ENCODE measurements around the gene SYTL1. TPM values are rescaled to one million over a fixed set of nuclear protein-coding genes. Genes with fewer than 3 reads are reported as not detected.

Gene SYTL1
- total and polyA plus RNA-seq, 9 of the 15 experiments (the other 6 are each of a cell fraction or from before 2014, with no cell fraction given) = 0.04 to 9.3 (median 1.7) TPM

DNA sequence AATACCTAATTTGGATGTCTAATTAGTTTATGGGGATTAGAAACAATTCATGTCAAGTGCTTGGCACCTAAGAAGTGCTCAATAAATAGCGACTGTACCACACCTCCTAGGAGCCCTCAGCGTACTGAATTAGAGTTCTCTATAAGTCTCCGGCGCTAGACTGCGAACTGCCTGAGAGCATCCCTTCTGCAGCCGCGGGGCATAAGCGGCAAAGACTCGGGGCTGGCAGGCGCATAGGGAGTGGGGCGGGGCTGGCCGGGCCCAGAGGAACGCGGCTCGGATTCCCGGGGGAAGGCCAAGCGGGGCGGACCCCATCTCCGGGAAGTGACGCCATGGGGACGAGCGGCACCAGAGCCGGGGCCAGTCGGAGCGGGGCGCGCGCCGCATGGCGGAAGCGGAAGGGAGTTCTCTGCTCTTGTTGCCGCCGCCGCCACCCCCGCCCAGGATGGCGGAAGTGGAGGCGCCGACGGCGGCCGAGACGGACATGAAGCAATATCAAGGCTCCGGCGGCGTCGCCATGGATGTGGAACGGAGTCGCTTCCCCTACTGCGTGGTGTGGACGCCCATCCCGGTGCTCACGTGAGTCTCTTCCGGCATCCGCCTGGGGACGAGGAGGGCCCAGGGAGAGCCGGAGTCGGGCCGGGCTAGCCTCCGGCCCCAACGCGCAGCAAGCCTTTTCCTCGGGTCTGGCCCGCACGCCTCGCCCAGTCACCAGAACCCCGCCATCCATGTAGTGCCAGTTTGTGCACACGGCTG is 19.8 kb upstream of the SYTL1 start, which contains the start of gene TMEM222 (continued):
- TF ChIP-seq, protein P1, sequence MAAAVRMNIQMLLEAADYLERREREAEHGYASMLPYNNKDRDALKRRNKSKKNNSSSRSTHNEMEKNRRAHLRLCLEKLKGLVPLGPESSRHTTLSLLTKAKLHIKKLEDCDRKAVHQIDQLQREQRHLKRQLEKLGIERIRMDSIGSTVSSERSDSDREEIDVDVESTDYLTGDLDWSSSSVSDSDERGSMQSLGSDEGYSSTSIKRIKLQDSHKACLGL (CRISPR knock-in tag; IDR thresholded peaks at IDR 0.05; ENCODE audit: borderline replicate concordance, poor library complexity, severe bottlenecking) = peak; percentile 27
- TF ChIP-seq NFIX (CRISPR knock-in tag; IDR thresholded peaks at IDR 0.05; ENCODE audit: low read depth) = no peak
- TF ChIP-seq, protein P2, sequence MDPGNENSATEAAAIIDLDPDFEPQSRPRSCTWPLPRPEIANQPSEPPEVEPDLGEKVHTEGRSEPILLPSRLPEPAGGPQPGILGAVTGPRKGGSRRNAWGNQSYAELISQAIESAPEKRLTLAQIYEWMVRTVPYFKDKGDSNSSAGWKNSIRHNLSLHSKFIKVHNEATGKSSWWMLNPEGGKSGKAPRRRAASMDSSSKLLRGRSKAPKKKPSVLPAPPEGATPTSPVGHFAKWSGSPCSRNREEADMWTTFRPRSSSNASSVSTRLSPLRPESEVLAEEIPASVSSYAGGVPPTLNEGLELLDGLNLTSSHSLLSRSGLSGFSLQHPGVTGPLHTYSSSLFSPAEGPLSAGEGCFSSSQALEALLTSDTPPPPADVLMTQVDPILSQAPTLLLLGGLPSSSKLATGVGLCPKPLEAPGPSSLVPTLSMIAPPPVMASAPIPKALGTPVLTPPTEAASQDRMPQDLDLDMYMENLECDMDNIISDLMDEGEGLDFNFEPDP (CRISPR knock-in tag; IDR thresholded peaks at IDR 0.05) = no peak
- peak; percentile 88; the same call in 1 of the 2 replicates for TF ChIP-seq ZNF282 (CRISPR knock-in tag; IDR thresholded peaks at IDR 0.05)
- no peak for TF ChIP-seq BCL6 (CRISPR knock-in tag; IDR thresholded peaks at IDR 0.05)
- TF ChIP-seq TFE3 (CRISPR knock-in tag; IDR thresholded peaks at IDR 0.05) = no peak
- peak; percentile 77 for TF ChIP-seq NEUROD1 (IDR thresholded peaks at IDR 0.05; ENCODE audit: borderline replicate concordance, low read depth, low read length, partially characterized antibody)
- TF ChIP-seq SMAD4 (CRISPR knock-in tag; conservative IDR thresholded peaks at IDR 0.05) = peak; percentile 98
- peak; percentile 98 for TF ChIP-seq CXXC5 (CRISPR knock-in tag; IDR thresholded peaks at IDR 0.05)
- TF ChIP-seq COPS2 (conservative IDR thresholded peaks at IDR 0.05) = no peak
- TF ChIP-seq BACH1 (tag; IDR thresholded peaks at IDR 0.05) = no peak
- TF ChIP-seq ZEB2 (IDR thresholded peaks at IDR 0.05) = peak; percentile 99
- peak; percentile 89 for TF ChIP-seq HCFC1 (IDR thresholded peaks at IDR 0.05; ENCODE audit: low read depth, low read length)
- TF ChIP-seq TOE1 (IDR thresholded peaks at IDR 0.05; ENCODE audit: borderline replicate concordance) = peak; percentile 90
- TF ChIP-seq TOE1 (CRISPR knock-in tag; IDR thresholded peaks at IDR 0.05; ENCODE audit: borderline replicate concordance, low read depth) = peak; percentile 83; the same call in 1 of the 2 replicates
- TF ChIP-seq RBM15 (IDR thresholded peaks at IDR 0.05; ENCODE audit: insufficient read depth, low read length) = no peak
- no peak for TF ChIP-seq ZKSCAN8 (CRISPR knock-in tag; IDR thresholded peaks at IDR 0.05)
- no peak for TF ChIP-seq ZNF184 (CRISPR knock-in tag; IDR thresholded peaks at IDR 0.05)
- peak; percentile 99 for TF ChIP-seq U2AF1 (optimal IDR thresholded peaks at IDR 0.05; ENCODE audit: low read depth, low read length)
- peak; percentile 64; the same call in 1 of the 2 replicates for TF ChIP-seq ZFP91 (CRISPR knock-in tag; IDR thresholded peaks at IDR 0.05)
- no peak for TF ChIP-seq KLF10 (CRISPR knock-in tag; IDR thresholded peaks at IDR 0.05)

Data from K562 (cell line).